Measurements from ENCODE around the gene DGKI. TPM values are rescaled to one million over a fixed set of nuclear protein-coding genes. Genes with fewer than 3 reads are reported as not detected.

The DGKI gene
- total RNA-seq, 3 donors from 2014 or later (not counting 1 experiment from before 2014, with no cell fraction given): 0.53 TPM; not detected in 2

DNA sequence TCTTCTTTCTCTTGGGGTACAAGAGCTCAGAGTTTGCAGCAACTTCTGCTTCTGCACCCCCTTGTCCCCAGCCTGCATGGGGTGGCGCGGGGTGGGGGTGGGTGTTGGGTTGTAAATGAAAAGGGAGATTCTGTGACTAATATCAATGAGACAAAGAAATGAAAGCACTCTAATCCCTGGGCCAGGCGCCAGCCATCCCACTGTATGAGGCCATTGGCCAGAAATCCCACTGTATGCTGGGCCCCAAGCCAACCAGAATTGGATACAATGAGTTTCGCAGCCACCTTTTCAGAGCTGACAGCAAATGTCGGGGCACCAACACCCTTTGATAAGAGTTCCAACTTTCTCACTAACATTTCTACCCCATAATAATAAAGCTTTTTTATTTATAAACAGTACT lies 492.4 kb downstream of the DGKI start:
- intact Hi-C loops (cut with micrococcal nuclease): no loop called here
- 90% methylated on average over 5 of the region's 5 CpGs for WGBS (ENCODE audit: insufficient coverage)

DNA sequence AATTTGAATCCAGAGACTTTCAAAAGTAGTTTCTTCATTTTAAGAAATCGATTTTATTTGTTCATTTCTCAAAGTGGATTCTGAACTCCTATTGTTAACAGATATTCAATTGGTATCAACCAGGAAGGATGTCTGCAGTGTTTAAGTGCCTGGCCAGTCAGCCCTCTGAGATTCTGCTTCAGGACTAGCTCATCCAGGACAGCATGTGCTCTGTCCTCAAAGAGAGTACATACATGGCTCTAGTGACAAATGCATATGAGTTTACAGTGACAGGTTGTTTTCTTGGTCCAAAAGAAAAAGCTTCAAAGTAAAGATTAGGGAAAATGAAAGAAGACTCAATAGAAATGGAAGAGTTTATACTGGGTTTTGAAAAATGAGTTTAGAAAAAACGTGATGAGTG lies 494.8 kb downstream of the DGKI start:
- WGBS (ENCODE audit: insufficient coverage): 23% methylated on average over 2 of the region's 2 CpGs
- no peaks in the 10 kb centered on the region for H3K4me1 Mint-ChIP-seq
- no peaks in the 10 kb centered on the region for H3K36me3 Mint-ChIP-seq

More for the DNA sequence above, 492.4 kb downstream of the DGKI start:
- no peaks in the 10 kb centered on the region for H3K27me3 Mint-ChIP-seq (ENCODE audit: low read depth in 2 of 2)
- H3K27ac Mint-ChIP-seq: no peak overlapping the region
- no peaks in the 10 kb centered on the region for H3K4me1 Mint-ChIP-seq
- no peak overlapping the region for H3K4me3 ChIP-seq (ENCODE audit: low read length)
- peaks cover 10 to 19% of the 10 kb centered on the region in 2 donors for H3K9me3 Mint-ChIP-seq
- H3K27ac ChIP-seq (ENCODE audit: low read length): no peak overlapping the region
- no peaks in the 10 kb centered on the region for H3K4me1 ChIP-seq (ENCODE audit: control insufficient read depth, insufficient read depth, low read length)
- no peaks in the 10 kb centered on the region for H3K9me3 ChIP-seq (ENCODE audit: control insufficient read depth, insufficient read depth, low read length)
- no peak for DNase-seq
- no peaks in the 10 kb centered on the region for H3K36me3 Mint-ChIP-seq
- TF ChIP-seq, protein P1, sequence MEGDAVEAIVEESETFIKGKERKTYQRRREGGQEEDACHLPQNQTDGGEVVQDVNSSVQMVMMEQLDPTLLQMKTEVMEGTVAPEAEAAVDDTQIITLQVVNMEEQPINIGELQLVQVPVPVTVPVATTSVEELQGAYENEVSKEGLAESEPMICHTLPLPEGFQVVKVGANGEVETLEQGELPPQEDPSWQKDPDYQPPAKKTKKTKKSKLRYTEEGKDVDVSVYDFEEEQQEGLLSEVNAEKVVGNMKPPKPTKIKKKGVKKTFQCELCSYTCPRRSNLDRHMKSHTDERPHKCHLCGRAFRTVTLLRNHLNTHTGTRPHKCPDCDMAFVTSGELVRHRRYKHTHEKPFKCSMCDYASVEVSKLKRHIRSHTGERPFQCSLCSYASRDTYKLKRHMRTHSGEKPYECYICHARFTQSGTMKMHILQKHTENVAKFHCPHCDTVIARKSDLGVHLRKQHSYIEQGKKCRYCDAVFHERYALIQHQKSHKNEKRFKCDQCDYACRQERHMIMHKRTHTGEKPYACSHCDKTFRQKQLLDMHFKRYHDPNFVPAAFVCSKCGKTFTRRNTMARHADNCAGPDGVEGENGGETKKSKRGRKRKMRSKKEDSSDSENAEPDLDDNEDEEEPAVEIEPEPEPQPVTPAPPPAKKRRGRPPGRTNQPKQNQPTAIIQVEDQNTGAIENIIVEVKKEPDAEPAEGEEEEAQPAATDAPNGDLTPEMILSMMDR (IDR thresholded peaks at IDR 0.05): no peak
- no peak for ATAC-seq
- H3K27me3 ChIP-seq (ENCODE audit: control insufficient read depth, insufficient read depth, low read length): no peaks in the 10 kb centered on the region
- no peaks in the 10 kb centered on the region for H3K36me3 ChIP-seq (ENCODE audit: control insufficient read depth, insufficient read depth, low read length)
- no peak overlapping the region for H3K4me3 Mint-ChIP-seq

DNA sequence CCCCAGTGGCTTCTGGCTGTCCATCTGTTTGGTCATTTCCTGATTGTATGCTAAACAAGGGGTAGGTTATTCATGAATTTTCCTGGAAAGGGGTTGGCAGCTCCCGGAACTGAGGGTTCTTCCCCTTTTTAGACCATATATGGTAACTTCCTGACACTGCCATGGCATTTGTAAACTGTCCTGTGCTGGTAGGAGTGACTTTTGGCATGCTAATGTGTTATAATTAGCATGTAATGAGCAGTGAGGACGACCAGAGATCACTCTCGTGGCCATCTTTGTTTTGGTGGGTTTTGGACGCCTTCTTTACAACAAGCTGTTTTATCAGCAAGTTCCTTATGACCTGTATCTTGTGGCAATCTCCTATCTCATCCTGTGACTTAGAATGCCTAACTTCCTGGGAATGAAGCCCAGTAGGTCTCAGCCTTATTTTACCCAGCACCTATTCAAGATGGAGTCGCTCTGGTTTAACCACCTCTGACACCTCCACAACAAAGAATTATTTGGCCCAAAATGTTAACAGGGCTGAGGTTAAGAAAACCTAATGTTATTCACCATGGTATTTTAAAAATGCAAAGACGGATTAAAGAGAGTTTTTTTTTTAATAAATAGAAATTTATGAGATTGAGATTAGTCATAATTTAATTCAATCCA lies 500.9 kb downstream of the DGKI start:
- peaks cover 6 to 14% of the 10 kb centered on the region in 2 donors for H3K9me3 Mint-ChIP-seq
- H3K27ac Mint-ChIP-seq: no peak overlapping the region
- no peaks in the 10 kb centered on the region for H3K36me3 ChIP-seq (ENCODE audit: control insufficient read depth, insufficient read depth, low read length)
- H3K27me3 ChIP-seq (ENCODE audit: control insufficient read depth, insufficient read depth, low read length): no peaks in the 10 kb centered on the region
- no peaks in the 10 kb centered on the region for H3K4me1 Mint-ChIP-seq
- H3K27ac ChIP-seq (ENCODE audit: low read length): no peak overlapping the region
- DNase-seq (no peak), ATAC-seq (no peak)
- no peaks in the 10 kb centered on the region for H3K4me1 ChIP-seq (ENCODE audit: control insufficient read depth, insufficient read depth, low read length)
- no peak overlapping the region for H3K4me3 Mint-ChIP-seq
- WGBS (ENCODE audit: insufficient coverage): 58% methylated on average over 5 of the region's 6 CpGs
- H3K9me3 ChIP-seq (ENCODE audit: control insufficient read depth, insufficient read depth, low read length): no peaks in the 10 kb centered on the region
- no peak overlapping the region for H3K4me3 ChIP-seq (ENCODE audit: low read length)
- H3K36me3 Mint-ChIP-seq: no peaks in the 10 kb centered on the region
- TF ChIP-seq, protein P1 (IDR thresholded peaks at IDR 0.05): no peak
- no peaks in the 10 kb centered on the region for H3K27me3 Mint-ChIP-seq (ENCODE audit: low read depth in 2 of 2)
- intact Hi-C loops (cut with micrococcal nuclease): no loop called here

More for the DNA sequence above, 494.8 kb downstream of the DGKI start:
- no peaks in the 10 kb centered on the region for H3K36me3 ChIP-seq (ENCODE audit: control insufficient read depth, insufficient read depth, low read length)
- H3K9me3 ChIP-seq (ENCODE audit: control insufficient read depth, insufficient read depth, low read length): no peaks in the 10 kb centered on the region
- no peaks in the 10 kb centered on the region for H3K4me1 ChIP-seq (ENCODE audit: control insufficient read depth, insufficient read depth, low read length)
- no peak overlapping the region for H3K4me3 ChIP-seq (ENCODE audit: low read length)
- Mint-ChIP-seq H3K27ac (no peak overlapping the region), H3K9me3 (peaks cover 13 to 21% of the 10 kb centered on the region in 2 donors), H3K4me3 (no peak overlapping the region), H3K27me3 (ENCODE audit: low read depth in 2 of 2) (no peaks in the 10 kb centered on the region)
- ATAC-seq: no peak
- no peak for DNase-seq
- H3K27me3 ChIP-seq (ENCODE audit: control insufficient read depth, insufficient read depth, low read length): no peaks in the 10 kb centered on the region
- no peak overlapping the region for H3K27ac ChIP-seq (ENCODE audit: low read length)
- TF ChIP-seq, protein P1 (IDR thresholded peaks at IDR 0.05): no peak
- intact Hi-C loops (cut with micrococcal nuclease): no loop called here

Data from natural killer cell (primary cell).